ENCODE results near the gene SIAH2.
A peak's percentile ranks its signal among the peaks of the same experiment; 100 is the strongest.

SIAH2 gene

DNA sequence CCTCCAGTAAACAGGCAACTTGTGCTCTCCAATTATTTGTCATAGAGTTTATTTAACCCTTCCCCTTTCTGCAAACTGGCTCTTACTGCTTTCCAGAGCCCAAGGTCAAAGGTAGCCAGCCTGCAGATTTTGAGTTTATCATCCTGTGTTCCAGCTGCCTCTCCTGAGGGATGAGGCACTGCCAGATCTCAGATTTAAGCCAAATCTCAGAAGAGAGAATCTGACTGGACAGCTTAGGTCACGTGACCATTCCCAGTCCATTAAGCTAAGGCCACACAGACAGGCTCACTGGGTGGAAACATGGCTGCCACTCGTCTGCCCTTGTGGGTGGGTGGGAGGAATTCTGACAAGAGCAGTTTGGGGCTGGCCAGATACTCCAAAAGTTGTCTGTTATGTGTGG is 8.6 kb upstream of the SIAH2 start:
- TF ChIP-seq POLR2A (IDR thresholded peaks at IDR 0.05; ENCODE audit: low read depth, low read length) (no peak), TAF1 (IDR thresholded peaks at IDR 0.05; ENCODE audit: borderline replicate concordance, low read depth, low read length) (no peak), POLR2AphosphoS5 (IDR thresholded peaks at IDR 0.05; ENCODE audit: low read depth, low read length) (no peak)
- DNase-seq (ENCODE audit: insufficient read length) (no peak), FAIRE-seq (no peak)

DNA sequence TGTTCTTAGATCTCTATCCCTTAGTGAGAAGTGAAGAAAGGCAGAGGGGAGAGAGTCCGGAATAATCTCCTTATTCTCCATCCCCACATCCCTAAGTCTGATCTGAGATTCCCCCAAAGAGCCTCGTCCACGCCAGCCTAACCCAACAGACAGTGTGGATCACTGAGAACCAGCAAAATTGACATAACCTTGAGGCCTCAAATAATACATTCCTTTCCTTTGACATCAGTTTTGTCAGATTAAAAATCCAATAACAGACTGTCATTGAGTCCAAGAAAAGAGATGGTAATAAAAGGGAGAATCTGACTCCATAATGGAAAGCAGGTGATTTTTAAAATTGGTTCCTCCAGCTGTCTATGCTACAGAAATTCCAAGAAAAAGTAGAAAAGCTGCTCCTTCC is 7.7 kb upstream of the SIAH2 start:
- TF ChIP-seq POLR2AphosphoS5 (IDR thresholded peaks at IDR 0.05; ENCODE audit: low read depth, low read length) = no peak
- TF ChIP-seq TAF1 (IDR thresholded peaks at IDR 0.05; ENCODE audit: borderline replicate concordance, low read depth, low read length) = no peak
- no peak for TF ChIP-seq POLR2A (IDR thresholded peaks at IDR 0.05; ENCODE audit: low read depth, low read length)
- FAIRE-seq (no peak), DNase-seq (ENCODE audit: insufficient read length) (no peak)

DNA sequence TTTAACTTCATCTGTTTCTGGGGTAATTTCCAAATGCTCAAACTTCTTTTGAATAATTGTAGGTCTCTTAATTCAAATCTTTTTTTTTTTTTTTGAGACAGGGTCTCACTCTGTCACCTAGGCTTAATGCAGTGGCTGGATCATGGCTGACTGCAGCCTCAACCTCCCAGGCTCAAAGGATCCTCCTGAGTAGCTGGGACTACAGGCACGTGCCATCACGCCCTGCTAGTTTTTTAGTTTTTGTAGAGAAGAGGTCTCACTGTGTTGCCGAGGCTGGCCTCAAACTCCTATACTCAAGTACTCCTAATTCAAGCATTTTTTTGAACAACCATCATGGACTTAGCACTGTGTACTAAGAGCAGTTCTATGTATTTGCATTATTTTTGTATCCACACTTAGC is 3.8 kb upstream of the SIAH2 start:
- no peak for FAIRE-seq
- TF ChIP-seq POLR2A (IDR thresholded peaks at IDR 0.05; ENCODE audit: low read depth, low read length) (no peak), TAF1 (IDR thresholded peaks at IDR 0.05; ENCODE audit: borderline replicate concordance, low read depth, low read length) (no peak), POLR2AphosphoS5 (IDR thresholded peaks at IDR 0.05; ENCODE audit: low read depth, low read length) (no peak)

DNA sequence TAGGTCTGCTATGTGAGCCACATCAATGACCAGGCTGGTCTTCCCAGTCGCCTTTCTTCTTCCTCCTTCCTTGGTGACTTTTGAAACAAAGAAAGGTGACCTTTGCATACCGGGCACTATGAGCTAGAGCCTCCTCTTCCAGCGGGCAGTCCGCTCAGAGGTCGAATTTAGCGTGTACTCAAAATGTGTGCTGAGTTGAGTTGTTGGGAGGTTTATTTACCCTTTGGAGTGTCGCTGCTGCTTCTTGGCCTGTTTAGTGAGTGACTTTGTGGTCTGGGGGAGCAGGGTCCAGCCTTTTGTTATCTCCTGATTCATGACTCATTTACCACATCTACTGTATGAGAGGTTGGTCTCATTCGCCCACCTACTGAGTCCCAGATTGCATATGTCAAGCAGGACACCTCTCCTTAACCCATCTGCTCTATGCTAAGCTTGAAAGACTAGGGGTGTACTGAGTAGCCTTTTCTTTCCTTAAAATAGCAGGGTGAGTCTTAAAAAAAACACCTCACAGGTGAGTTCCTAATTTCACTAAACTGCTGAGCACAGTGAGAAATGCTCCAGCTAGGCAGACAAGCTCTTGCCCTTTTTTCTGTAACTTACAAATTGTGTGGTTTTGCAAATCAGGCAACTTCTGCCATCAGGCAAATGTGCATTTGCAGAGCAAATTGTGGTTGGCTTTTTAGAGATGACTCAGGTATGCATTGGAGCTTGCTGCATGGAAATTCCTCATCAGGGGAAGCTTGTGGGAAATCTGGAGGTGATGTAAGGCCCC is 3.2 kb upstream of the SIAH2 start:
- TF ChIP-seq POLR2A (IDR thresholded peaks at IDR 0.05; ENCODE audit: low read depth, low read length) (no peak), TAF1 (IDR thresholded peaks at IDR 0.05; ENCODE audit: borderline replicate concordance, low read depth, low read length) (no peak), POLR2AphosphoS5 (IDR thresholded peaks at IDR 0.05; ENCODE audit: low read depth, low read length) (no peak)
- FAIRE-seq = peak; percentile 72
- no peak for DNase-seq (ENCODE audit: insufficient read length)

More for the DNA sequence above, 3.8 kb upstream of the SIAH2 start:
- no peak for DNase-seq (ENCODE audit: insufficient read length)

DNA sequence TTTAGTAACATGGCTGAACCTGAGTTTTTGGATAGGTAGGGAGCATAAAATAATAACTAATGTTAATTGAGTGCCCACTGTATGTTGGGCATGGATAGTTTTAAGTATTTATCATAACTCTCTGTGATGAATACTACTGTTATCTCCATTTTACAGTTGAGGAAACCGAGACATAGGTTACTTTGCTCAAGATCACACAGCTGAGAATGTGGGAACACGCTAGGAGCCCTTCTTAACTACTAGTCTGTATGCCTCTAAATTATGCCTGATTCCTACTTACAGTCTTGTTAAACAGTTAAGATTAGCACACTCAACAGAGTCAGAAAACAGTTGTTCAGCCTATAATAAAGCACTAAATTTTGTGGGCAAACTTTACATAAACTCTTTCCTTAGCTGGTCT is 2.0 kb upstream of the SIAH2 start:
- DNase-seq (ENCODE audit: insufficient read length) (no peak), FAIRE-seq (no peak)
- no peak for TF ChIP-seq TAF1 (IDR thresholded peaks at IDR 0.05; ENCODE audit: borderline replicate concordance, low read depth, low read length)
- no peak for TF ChIP-seq POLR2AphosphoS5 (IDR thresholded peaks at IDR 0.05; ENCODE audit: low read depth, low read length)
- no peak for TF ChIP-seq POLR2A (IDR thresholded peaks at IDR 0.05; ENCODE audit: low read depth, low read length)

DNA sequence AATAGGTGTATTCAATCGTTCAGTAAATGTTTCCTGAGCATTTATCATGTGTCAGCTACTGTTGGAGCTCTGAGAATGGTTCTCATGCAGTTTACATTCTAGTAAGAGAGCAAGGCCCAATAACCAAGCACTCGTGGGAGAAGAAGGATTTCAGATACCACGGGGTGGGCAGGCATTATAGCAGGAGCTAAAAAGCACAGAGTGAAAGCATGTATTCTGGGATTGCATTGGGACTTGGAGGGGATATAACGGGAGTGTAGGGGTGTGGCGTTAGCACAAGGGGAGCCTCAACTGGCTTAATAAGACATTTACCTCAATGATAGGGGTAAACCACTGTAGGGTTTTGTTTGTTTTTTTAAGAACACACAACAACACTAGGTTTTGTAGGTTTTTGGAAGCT is 1.6 kb upstream of the SIAH2 start:
- DNase-seq (ENCODE audit: insufficient read length) = no peak
- TF ChIP-seq TAF1 (IDR thresholded peaks at IDR 0.05; ENCODE audit: borderline replicate concordance, low read depth, low read length) (no peak), POLR2AphosphoS5 (IDR thresholded peaks at IDR 0.05; ENCODE audit: low read depth, low read length) (no peak)
- no peak for FAIRE-seq

DNA sequence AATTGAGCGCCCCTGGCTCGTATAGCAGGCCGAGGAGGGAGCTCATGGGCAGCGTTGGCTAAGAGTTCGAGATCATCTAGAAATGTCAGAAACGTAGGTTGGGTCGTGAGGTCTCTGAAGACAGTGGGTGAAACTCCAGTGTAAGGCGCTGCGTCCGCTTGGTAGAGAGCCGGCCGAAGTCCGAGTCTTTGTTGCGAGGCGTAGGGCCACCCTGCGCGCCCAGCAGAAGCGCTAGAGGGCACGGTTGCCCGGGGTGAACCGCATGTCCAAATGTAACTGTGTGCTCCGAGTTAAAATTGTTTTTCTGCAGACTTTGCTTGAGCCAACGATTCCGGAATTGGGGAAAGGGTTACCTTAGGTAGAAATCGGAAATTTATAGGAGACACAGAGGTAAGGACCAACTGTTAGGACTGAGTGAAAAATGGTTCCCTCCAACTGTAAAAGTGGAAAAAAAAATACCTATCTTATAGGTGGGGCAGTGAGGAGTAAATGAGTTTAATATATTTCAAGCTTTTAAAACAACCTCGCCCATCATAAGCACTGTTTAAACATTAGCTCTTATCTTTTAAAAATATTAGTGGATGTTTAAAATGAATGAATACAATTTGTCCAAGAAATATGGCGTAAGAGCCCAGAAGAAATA is 993 bp upstream of the SIAH2 start:
- peak; percentile 77 for FAIRE-seq
- no peak for DNase-seq (ENCODE audit: insufficient read length)
- TF ChIP-seq POLR2A (IDR thresholded peaks at IDR 0.05; ENCODE audit: low read depth, low read length) = no peak; the same call in 1 of the 2 replicates
- TF ChIP-seq POLR2AphosphoS5 (IDR thresholded peaks at IDR 0.05; ENCODE audit: low read depth, low read length) = no peak
- no peak for TF ChIP-seq TAF1 (IDR thresholded peaks at IDR 0.05; ENCODE audit: borderline replicate concordance, low read depth, low read length)

DNA sequence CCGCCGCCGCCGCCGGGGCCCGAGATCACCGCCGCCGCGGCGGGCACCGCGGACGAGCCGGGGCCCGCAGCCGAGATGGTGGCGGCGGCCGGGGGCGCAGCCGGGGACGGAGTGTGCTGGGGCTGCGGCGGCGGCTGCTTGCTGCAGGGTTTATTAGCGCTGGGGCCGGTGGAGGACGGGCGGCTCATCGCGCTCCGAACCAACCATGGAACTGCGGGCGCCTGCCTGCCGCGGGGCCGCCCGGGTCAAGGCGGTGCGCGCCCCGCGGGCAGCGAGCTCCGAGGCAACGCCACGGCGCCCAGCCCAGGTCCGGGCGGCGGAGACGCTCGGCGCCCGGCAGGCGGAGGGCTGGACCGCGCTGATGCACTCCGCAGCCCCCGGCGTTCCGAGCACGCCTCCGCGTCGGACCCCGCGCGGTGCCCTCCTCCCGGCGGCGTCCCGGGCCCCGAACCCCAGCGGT is 277 bp downstream of the SIAH2 start:
- DNase-seq (ENCODE audit: insufficient read length) (no peak), FAIRE-seq (no peak)
- no peak for TF ChIP-seq POLR2A (IDR thresholded peaks at IDR 0.05; ENCODE audit: low read depth, low read length)
- TF ChIP-seq TAF1 (IDR thresholded peaks at IDR 0.05; ENCODE audit: borderline replicate concordance, low read depth, low read length) = no peak
- TF ChIP-seq POLR2AphosphoS5 (IDR thresholded peaks at IDR 0.05; ENCODE audit: low read depth, low read length) = no peak

DNA sequence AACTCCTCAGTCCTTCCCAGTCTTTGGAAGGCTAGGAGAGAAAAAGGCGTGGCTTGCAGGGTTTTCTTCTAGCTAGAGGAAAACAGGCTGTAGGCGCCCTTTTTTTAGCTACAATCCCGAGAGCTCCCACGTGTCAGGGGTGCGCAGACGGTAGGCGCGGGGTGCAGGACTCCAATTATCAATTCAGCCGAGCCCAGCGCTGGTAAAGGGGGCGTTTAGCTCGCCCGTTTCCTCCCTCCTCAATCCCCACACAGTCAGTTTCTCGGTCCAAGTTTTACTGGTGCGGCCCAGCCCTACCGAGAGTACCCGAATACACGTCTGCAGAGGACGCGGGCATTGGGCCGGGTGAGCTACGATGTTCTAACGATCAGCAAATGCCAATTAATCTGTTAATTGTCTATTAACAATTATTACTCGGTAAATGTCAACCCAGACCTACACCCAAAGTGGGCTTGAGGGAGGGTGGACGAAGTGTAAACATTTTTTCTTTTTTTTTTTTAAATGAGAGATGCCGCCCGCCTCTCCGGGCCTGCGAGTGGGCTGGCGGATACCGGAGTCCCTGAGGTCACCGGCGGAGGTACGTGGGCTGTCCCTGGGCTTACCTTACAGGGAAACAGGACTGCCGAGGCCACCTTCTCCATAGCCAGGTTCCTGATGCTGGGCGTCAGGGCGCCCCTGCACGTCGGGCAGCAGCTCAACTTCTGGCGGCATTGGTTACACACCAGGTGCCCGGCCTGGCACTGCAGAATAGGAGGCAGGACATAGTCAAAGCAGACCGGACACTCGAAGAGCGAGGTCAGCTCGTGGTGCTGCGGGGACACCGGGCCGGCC is 923 bp downstream of the SIAH2 start:
- DNase-seq (ENCODE audit: insufficient read length) (no peak), FAIRE-seq (no peak)
- TF ChIP-seq TAF1 (IDR thresholded peaks at IDR 0.05; ENCODE audit: borderline replicate concordance, low read depth, low read length) (no peak), POLR2A (IDR thresholded peaks at IDR 0.05; ENCODE audit: low read depth, low read length) (no peak), POLR2AphosphoS5 (IDR thresholded peaks at IDR 0.05; ENCODE audit: low read depth, low read length) (no peak)

DNA sequence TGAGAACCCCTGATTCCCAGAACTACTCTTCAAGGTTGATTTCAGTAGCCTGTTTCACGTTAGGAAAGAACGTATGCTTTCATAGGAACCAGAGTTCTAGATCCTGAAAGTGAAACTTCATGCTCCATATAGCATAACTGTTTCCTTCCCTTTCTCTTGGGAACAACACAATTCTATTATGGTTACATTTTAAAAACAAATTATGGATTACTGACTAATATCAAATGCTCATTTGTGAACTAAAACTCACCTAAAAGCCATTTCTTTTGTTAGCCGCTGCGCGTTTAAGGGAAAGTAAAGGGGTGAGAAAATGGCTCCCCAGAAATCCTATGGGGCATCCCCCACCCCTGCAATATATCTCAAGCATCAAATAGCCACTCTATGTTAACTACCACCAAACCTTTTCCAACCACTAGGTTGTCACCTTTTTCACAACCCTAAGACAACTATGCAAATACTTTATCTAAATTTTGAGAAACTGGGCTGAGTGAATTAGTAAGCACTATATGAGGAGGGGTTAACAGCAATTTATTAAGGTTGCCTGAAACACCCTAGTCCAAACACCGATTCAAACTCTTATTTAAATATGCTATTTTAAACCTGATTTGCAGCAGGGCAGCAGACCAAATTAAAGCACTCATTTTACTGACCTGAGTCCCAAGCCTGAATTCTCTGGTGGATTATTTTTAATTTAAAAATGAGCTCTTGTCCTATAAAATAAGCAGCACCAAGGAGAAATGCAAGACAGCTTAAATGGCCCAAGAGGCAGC is 2.4 kb downstream of the SIAH2 start:
- DNase-seq (ENCODE audit: insufficient read length) (no peak), FAIRE-seq (peak; percentile 33)
- TF ChIP-seq POLR2AphosphoS5 (IDR thresholded peaks at IDR 0.05; ENCODE audit: low read depth, low read length) = no peak
- no peak for TF ChIP-seq POLR2A (IDR thresholded peaks at IDR 0.05; ENCODE audit: low read depth, low read length)
- TF ChIP-seq TAF1 (IDR thresholded peaks at IDR 0.05; ENCODE audit: borderline replicate concordance, low read depth, low read length) = no peak

DNA sequence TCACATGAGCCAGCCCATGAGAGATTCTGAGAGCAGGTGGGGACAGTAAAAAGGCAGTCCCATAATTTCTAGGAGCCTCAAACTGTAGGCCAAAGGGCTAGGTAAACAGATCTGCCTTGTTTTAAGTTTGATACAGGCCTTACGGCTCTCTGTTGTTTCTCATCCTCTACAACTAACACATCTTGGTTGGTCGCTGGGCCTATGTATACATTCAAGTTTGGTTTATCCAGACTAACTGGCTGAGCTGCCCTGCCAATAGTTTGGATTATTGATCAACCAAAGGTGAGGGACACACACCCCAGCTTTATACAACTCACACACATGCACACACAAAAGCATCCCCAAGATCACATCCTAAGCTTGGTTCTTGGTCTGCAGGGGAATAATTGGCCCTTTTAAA is 3.0 kb downstream of the SIAH2 start:
- FAIRE-seq (peak; percentile 21), DNase-seq (ENCODE audit: insufficient read length) (no peak)
- TF ChIP-seq POLR2A (IDR thresholded peaks at IDR 0.05; ENCODE audit: low read depth, low read length) (no peak), TAF1 (IDR thresholded peaks at IDR 0.05; ENCODE audit: borderline replicate concordance, low read depth, low read length) (no peak), POLR2AphosphoS5 (IDR thresholded peaks at IDR 0.05; ENCODE audit: low read depth, low read length) (no peak)

All from GM12892 (cell line).